Measurements from ENCODE around the gene LMLN. TPM values are rescaled to one million over a fixed set of nuclear protein-coding genes. Genes with fewer than 3 reads are reported as not detected.
"Not testable (repeated sequence)": the region's sequence is repeated elsewhere in the genome, so short reads cannot be mapped to it uniquely, and the experiment has no call there.

Gene LMLN
- total RNA-seq, 3 donors from 2014 or later, result 3.8 to 8.1 (median 5.7) TPM

DNA sequence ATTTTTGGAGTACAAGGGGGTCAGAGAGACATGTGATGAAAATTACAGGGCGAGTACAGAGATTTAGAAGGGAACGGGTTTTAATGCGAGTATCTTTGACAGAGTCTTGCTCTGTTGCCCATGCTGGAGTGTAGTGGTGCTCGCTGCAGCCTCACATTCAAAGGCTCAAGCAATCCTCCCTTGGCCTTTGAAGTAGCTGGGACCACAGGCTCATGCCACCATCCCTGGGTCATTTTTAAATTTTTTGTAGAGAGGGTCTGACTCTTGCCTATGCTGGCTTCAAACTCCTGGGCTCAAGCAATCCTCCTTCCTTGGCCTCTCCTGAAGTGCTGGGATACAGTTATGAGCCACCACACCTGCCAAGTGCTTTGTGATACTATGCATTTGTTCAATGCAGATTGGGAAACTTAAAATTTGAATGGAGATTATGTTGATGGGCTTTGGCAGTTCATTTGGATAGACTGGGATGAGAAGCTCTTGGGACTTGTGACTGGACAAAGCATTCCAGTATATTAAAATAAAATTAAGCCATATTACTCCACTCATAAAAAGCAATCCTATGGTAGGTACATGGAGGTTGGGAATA, 4.0 kb upstream of the LMLN start:
- Histone ChIP-seq H3K36me3 (ENCODE audit: low read depth) (peaks cover 15% of the 10 kb centered on the region), H3K4me3 (no peak overlapping the region), H3K4me1 (ENCODE audit: low read depth) (peaks cover 27% of the 10 kb centered on the region), H3K9me3 (no peaks in the 10 kb centered on the region)
- ATAC-seq (no peak), DNase-seq (no peak)
- intact Hi-C loops (cut with DNase I, micrococcal nuclease), result no loop called here
- TF ChIP-seq, protein P1, sequence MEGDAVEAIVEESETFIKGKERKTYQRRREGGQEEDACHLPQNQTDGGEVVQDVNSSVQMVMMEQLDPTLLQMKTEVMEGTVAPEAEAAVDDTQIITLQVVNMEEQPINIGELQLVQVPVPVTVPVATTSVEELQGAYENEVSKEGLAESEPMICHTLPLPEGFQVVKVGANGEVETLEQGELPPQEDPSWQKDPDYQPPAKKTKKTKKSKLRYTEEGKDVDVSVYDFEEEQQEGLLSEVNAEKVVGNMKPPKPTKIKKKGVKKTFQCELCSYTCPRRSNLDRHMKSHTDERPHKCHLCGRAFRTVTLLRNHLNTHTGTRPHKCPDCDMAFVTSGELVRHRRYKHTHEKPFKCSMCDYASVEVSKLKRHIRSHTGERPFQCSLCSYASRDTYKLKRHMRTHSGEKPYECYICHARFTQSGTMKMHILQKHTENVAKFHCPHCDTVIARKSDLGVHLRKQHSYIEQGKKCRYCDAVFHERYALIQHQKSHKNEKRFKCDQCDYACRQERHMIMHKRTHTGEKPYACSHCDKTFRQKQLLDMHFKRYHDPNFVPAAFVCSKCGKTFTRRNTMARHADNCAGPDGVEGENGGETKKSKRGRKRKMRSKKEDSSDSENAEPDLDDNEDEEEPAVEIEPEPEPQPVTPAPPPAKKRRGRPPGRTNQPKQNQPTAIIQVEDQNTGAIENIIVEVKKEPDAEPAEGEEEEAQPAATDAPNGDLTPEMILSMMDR (IDR thresholded peaks at IDR 0.05), result no peak

DNA sequence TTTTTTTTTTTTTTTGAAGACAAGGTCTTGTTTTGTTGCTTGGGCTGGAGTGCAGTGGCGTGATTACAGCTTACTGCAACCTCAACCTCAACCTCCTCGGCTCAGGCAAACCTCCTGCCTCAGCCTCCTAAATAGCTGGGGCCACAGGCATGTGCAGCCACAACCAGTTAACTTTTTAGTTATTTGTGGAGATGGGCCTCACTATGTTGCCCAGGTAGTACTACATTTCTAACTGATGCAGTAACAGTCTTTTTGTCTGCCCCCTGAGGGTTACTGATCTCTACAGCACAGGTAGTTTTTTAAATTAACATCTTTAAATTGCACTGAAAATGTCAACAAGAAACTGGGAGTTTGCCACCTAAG, 3.4 kb upstream of the LMLN start:
- no peaks in the 10 kb centered on the region for H3K9me3 ChIP-seq
- H3K36me3 ChIP-seq (ENCODE audit: low read depth), result peaks cover 15% of the 10 kb centered on the region
- intact Hi-C loops (cut with DNase I, micrococcal nuclease), result no loop called here
- TF ChIP-seq, protein P1 (IDR thresholded peaks at IDR 0.05), result no peak
- DNase-seq (no peak), ATAC-seq (no peak)
- no peak overlapping the region for H3K4me3 ChIP-seq
- H3K4me1 ChIP-seq (ENCODE audit: low read depth), result peaks cover 21% of the 10 kb centered on the region

DNA sequence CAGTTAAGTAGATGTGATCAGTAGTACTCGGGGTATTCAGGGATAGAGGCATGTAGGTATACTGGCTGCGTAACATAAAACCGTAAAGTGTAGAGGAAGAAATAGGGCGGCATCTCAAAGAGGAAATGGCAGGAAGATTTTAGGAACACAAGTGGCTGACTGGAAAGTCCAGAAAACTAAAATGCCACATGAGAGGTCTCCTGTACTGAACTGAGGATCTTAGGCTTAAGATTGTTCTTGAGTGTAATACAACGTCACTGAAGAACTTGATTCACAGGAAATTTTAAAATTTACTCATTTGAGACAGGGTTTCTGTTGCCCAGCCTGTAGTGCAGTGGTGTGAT, 2.3 kb upstream of the LMLN start:
- ATAC-seq, result no peak
- intact Hi-C loops (cut with DNase I, micrococcal nuclease), result no loop called here

DNA sequence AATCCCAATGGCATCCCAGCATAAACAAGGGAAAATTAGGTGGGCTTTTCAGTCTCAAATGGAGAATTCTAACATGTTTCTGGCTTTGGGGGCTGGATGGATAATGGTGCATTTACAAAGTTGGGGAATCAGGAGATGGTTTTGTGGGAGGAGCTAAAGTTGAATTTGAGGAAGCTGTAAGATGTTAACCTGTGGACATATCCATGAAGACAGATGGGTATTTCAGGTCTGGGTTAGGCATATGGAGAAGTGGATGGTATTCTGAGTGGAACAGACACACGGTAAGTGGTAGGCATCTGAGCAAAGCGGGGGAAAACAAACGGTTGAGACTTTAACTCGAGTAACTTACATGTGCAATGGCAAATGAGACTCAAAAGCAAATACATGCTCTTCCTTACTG, 1.7 kb upstream of the LMLN start:
- Histone ChIP-seq H3K9me3 (no peaks in the 10 kb centered on the region), H3K4me3 (no peak overlapping the region), H3K4me1 (ENCODE audit: low read depth) (peaks cover 5% of the 10 kb centered on the region), H3K36me3 (ENCODE audit: low read depth) (peaks cover 15% of the 10 kb centered on the region)
- ATAC-seq, result no peak
- intact Hi-C loops (cut with DNase I, micrococcal nuclease), result no loop called here
- no peak for DNase-seq
- TF ChIP-seq, protein P1 (IDR thresholded peaks at IDR 0.05), result no peak

More for the DNA sequence above, 2.3 kb upstream of the LMLN start:
- H3K4me1 ChIP-seq (ENCODE audit: low read depth), result peaks cover 9% of the 10 kb centered on the region
- TF ChIP-seq, protein P1 (IDR thresholded peaks at IDR 0.05), result no peak
- H3K36me3 ChIP-seq (ENCODE audit: low read depth), result peaks cover 15% of the 10 kb centered on the region
- no peaks in the 10 kb centered on the region for H3K9me3 ChIP-seq
- DNase-seq, result no peak
- H3K4me3 ChIP-seq, result no peak overlapping the region

DNA sequence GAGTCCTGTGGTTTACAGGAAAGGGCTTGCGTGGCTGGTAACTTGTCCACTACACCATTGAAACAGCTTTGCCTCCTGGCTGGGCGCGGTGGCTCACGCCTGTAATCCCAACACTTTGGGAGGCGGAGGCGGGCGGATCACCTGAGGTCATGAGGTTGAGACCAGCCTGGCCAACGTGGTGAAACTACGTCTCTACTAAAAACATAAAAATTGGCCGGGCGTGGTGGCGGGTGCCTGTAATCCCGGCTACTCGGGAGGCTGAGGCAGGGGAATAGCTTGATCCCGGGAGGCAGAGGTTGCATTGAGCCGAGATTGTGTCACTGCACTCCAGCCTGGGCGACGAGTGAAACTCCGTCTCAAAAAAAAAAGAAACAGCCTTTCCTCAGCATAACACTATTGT, 1.2 kb upstream of the LMLN start:
- peak in 2 of 3 donors; percentile 38 to 56 for DNase-seq
- ATAC-seq; intact Hi-C loops (cut with DNase I, micrococcal nuclease); H3K4me3 ChIP-seq; H3K9me3 ChIP-seq; H3K36me3 ChIP-seq (ENCODE audit: low read depth); H3K4me1 ChIP-seq (ENCODE audit: low read depth): not testable (repeated sequence)

DNA sequence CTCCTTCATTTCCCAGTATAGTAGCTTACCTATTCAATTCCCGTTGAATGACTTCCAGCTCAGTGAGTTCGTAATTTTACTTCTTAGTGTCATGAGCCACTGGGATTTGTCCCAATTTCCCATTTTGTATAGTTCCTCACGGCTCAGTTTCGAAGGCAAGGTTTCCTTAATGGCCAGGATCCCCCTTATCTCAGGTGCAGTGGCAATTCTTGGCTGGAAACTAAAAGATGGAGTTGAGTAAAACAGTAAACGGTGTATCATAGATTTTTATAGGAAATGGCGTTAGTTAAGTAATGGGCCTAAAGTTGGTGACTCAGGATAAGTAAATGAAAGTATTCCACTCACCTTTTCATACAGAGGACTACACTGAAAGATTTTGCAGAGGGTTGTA, 522 bp upstream of the LMLN start:
- ATAC-seq, result no peak
- no peaks in the 10 kb centered on the region for H3K9me3 ChIP-seq
- peaks cover 5% of the 10 kb centered on the region for H3K4me1 ChIP-seq (ENCODE audit: low read depth)
- DNase-seq, result no peak
- intact Hi-C loops (cut with DNase I, micrococcal nuclease), result no loop called here
- peak overlapping the region; percentile 39 for H3K4me3 ChIP-seq
- H3K36me3 ChIP-seq (ENCODE audit: low read depth), result peaks cover 3% of the 10 kb centered on the region
- TF ChIP-seq, protein P1 (IDR thresholded peaks at IDR 0.05), result no peak

Measured in mucosa of descending colon (tissue), 3 donors.